Measurements from ENCODE around the gene ZNF618. TPM values are rescaled to one million over a fixed set of nuclear protein-coding genes. Genes with fewer than 3 reads are reported as not detected.

Gene ZNF618
- total RNA-seq, 1 donor from 2014 or later = 10.2 TPM

DNA sequence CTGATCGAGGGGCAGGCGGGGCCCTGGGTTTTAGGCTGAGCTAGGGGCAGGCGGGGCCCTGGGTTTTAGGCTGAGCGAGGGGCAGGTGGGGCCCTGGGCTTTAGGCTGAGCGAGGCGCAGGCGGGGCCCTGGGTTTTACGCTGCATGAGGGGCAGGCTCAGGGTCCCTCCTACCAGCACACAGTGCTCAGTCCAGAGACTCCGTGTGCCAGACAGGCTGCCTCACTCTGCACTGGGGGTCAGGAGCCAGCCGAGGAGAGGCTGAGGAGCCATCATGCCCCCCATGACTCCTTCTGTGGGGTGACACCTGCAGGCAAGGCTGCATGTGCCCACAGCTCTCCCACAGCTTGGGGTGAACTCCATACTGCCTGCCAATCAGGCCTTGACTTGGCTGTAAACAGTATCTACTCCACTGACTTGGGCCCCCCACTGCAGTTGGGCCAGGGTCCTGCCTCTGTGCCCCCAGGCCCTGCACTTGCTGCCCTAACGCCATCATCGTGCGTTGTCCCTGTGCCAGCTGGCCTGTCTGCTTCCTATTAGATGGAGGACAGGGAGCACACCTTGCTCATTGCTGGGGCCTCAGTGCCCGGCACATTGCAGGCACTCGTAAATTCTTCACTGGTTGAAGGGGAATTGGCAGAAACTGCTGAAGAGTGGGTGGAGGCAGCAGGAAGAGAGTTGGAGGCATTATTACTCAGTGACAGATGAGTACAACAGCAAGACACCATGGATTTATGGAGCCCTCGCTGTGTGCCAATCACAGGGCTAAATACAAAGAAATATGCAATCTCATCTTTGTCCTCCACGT is 123.3 kb downstream of the ZNF618 start:
- H3K4me3 ChIP-seq = no peak overlapping the region
- no peak for ATAC-seq

DNA sequence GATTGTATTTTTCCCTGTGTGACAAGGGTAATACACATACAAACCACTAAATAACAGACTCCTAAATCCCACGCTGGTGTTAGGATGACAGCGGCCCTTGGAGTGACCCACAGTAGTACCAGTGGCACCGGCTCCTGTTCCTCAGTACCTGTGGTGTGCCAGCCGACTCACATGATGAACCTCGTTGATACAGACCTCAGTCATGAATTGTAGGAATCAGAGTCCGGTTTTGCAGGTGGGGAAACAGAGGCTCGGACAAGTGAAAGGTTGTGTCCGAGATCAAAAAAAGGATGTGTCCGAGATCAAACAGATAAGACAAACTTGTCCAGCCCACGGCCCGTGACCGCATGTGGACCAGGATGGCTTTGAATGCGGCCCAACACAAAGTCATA is 124.0 kb downstream of the ZNF618 start:
- Histone ChIP-seq H3K27ac (no peak overlapping the region), H3K27me3 (ENCODE audit: low read depth) (no peaks in the 10 kb centered on the region), H3K4me3 (no peak overlapping the region), H3K4me1 (peaks cover 21% of the 10 kb centered on the region), H3K36me3 (no peaks in the 10 kb centered on the region), H3K9me3 (no peaks in the 10 kb centered on the region)
- DNase-seq (no peak), ATAC-seq (no peak)
- TF ChIP-seq, protein P1, sequence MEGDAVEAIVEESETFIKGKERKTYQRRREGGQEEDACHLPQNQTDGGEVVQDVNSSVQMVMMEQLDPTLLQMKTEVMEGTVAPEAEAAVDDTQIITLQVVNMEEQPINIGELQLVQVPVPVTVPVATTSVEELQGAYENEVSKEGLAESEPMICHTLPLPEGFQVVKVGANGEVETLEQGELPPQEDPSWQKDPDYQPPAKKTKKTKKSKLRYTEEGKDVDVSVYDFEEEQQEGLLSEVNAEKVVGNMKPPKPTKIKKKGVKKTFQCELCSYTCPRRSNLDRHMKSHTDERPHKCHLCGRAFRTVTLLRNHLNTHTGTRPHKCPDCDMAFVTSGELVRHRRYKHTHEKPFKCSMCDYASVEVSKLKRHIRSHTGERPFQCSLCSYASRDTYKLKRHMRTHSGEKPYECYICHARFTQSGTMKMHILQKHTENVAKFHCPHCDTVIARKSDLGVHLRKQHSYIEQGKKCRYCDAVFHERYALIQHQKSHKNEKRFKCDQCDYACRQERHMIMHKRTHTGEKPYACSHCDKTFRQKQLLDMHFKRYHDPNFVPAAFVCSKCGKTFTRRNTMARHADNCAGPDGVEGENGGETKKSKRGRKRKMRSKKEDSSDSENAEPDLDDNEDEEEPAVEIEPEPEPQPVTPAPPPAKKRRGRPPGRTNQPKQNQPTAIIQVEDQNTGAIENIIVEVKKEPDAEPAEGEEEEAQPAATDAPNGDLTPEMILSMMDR (IDR thresholded peaks at IDR 0.05) = no peak
- intact Hi-C loops (cut with DNase I) = no loop called here

More for the DNA sequence above, 123.3 kb downstream of the ZNF618 start:
- no peaks in the 10 kb centered on the region for H3K27me3 ChIP-seq (ENCODE audit: low read depth)
- intact Hi-C loops (cut with DNase I) = no loop called here
- H3K9me3 ChIP-seq = no peaks in the 10 kb centered on the region
- peaks cover 23% of the 10 kb centered on the region for H3K4me1 ChIP-seq
- DNase-seq = no peak
- TF ChIP-seq, protein P1 (IDR thresholded peaks at IDR 0.05) = no peak
- H3K27ac ChIP-seq = no peak overlapping the region
- H3K36me3 ChIP-seq = no peaks in the 10 kb centered on the region

DNA sequence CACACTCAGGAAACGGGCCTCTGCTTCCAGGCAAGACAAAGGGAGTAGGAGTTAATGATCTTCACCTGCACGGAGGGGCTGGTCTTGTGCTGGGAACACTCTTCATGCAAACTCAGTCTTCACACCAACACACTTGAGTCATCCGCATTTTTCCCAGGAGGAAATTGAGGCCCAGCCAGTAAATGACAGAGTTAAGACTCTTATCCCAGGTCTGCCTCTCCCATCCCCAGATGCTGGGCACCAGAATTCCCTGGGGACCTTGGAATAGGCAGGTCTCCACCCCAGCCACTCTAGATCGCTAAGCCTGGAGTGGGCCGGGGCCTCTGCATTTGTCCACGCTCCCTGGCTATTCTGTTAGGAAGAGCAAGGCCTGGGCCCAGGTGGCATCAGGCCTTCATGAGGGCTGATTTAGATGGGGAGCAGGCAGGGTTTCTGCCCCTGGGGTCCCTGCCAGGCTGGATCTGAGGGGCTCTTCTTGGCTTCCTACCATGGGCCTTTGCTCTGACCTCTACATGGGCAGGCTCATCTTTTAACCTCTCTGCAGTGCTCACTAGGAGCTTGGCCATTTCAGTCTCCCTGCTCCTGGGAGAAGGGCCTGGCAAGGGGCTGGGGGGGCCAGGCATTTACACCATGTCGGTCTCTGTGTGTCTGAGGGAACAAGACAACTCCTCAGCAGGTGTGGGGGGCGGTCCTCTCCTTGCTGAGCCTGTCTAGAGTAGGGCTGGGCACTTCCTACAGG is 124.7 kb downstream of the ZNF618 start:
- H3K27ac ChIP-seq = no peak overlapping the region
- H3K4me3 ChIP-seq = no peak overlapping the region
- H3K9me3 ChIP-seq = no peaks in the 10 kb centered on the region
- intact Hi-C loops (cut with DNase I) = no loop called here
- H3K27me3 ChIP-seq (ENCODE audit: low read depth) = no peaks in the 10 kb centered on the region
- DNase-seq (no peak), ATAC-seq (no peak)
- TF ChIP-seq, protein P1 (IDR thresholded peaks at IDR 0.05) = no peak
- H3K4me1 ChIP-seq = peaks cover 19% of the 10 kb centered on the region
- no peaks in the 10 kb centered on the region for H3K36me3 ChIP-seq

DNA sequence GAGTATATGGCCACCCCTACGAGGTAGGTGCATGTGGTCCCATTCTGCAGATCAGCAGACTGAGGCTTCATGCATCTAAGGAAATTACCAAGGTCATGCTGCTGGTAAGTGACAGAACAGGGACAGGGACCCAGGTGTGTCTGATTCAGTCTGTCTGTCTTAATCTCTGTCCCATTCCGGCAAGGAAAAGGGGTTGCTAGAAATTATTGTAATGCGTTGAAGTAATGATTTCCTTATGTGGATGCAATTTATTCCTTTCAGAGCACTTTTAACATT is 125.2 kb downstream of the ZNF618 start:
- no peaks in the 10 kb centered on the region for H3K9me3 ChIP-seq
- TF ChIP-seq, protein P1 (IDR thresholded peaks at IDR 0.05) = no peak
- H3K27ac ChIP-seq = no peak overlapping the region
- H3K4me1 ChIP-seq = peaks cover 19% of the 10 kb centered on the region
- intact Hi-C loops (cut with DNase I) = no loop called here
- no peak for DNase-seq
- no peaks in the 10 kb centered on the region for H3K27me3 ChIP-seq (ENCODE audit: low read depth)
- H3K4me3 ChIP-seq = no peak overlapping the region
- H3K36me3 ChIP-seq = no peaks in the 10 kb centered on the region
- ATAC-seq = no peak

DNA sequence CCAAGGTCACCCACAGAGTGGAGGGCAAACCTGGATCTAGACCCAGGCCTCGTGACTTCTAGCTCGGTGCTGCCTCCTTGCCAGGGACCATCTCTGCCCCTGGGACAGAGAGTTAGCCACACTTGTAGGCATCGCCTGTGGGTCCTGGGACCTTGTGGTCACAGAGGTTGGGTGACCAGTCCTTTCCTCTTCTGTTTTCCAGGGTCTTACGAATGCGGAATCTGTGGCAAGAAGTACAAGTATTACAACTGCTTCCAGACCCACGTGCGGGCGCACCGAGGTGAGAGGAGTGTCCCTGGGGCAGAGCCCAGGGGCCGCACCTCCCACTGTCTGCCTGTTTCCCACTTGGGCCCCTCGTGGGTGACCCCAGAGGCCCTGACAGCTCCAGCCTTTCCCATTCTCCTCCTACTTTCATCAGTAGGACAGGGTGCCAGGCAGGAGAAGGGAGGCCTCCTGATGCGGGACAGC is 125.7 kb downstream of the ZNF618 start:
- Histone ChIP-seq H3K4me1 (peaks cover 19% of the 10 kb centered on the region), H3K9me3 (no peaks in the 10 kb centered on the region), H3K27ac (no peak overlapping the region), H3K4me3 (no peak overlapping the region), H3K36me3 (no peaks in the 10 kb centered on the region), H3K27me3 (ENCODE audit: low read depth) (no peaks in the 10 kb centered on the region)
- intact Hi-C loops (cut with DNase I) = no loop called here
- ATAC-seq (no peak), DNase-seq (no peak)
- TF ChIP-seq, protein P1 (IDR thresholded peaks at IDR 0.05) = no peak

Measured in lower lobe of right lung (tissue), 2 donors.